Kidney (tissue), 14 donors: ENCODE results near the gene PARD6G. TPM values are rescaled to one million over a fixed set of nuclear protein-coding genes. Genes with fewer than 3 reads are reported as not detected.

Experiments
- DNase-seq, 5 donors: peaks; one replicate each; pipeline ENCODE4 v3.0.0-alpha.2; 2013 to 2020
- FAIRE-seq: peaks from 2 replicates; lab custom pipeline; 2012; peaks lifted over from hg19 to GRCh38; lab: Jason Lieb, UNC
- H3K27ac ChIP-seq, 2 donors: one replicate each; pipeline ENCODE4 v1.7.0; 2013; ENCODE audit warnings: low read depth in 2 of 2, low read length in 2 of 2, inconsistent platforms in 1 of 2
- H3K27me3 ChIP-seq: one replicate; pipeline ENCODE4 v1.7.1; 2013; ENCODE audit warnings: low read length, inconsistent platforms; ENCODE audit not compliant: control insufficient read depth, insufficient read depth
- H3K36me3 ChIP-seq, 3 donors: one replicate each; pipeline versions ENCODE4 v1.7.0 to v1.7.1; 2013; ENCODE audit warnings: low read length in 3 of 3, control low read depth in 1 of 3, inconsistent platforms in 1 of 3; ENCODE audit not compliant: insufficient read depth in 3 of 3, control insufficient read depth in 2 of 3
- H3K4me1 ChIP-seq, 3 donors: one replicate each; pipeline versions ENCODE4 v1.7.0 to v1.7.1; 2013; ENCODE audit warnings: low read length in 3 of 3, inconsistent platforms in 1 of 3, low read depth in 1 of 3; ENCODE audit not compliant: control insufficient read depth in 2 of 3, insufficient read depth in 2 of 3
- H3K4me3 ChIP-seq, 3 donors: one replicate each; pipeline versions ENCODE4 v1.7.0 to v1.8.1; 2013; ENCODE audit warnings: low read length in 3 of 3, control low read depth in 1 of 3, inconsistent platforms in 1 of 3
- H3K9ac ChIP-seq, 3 donors: one replicate each; pipeline versions ENCODE4 v1.7.0 to v1.7.1; 2013; ENCODE audit warnings: low read length in 3 of 3, control low read depth in 1 of 3, inconsistent platforms in 1 of 3
- H3K9me3 ChIP-seq, 3 donors: one replicate each; pipeline versions ENCODE4 v1.7.0 to v1.7.1; 2013; ENCODE audit warnings: low read length in 3 of 3, control low read depth in 1 of 3, inconsistent platforms in 1 of 3; ENCODE audit not compliant: control insufficient read depth in 2 of 3, insufficient read depth in 1 of 3
- intact Hi-C: fragments of 100-400 bp; cut with DNase I; formaldehyde crosslinking; loops from one replicate; pipeline ENCODE4 v1.11.1; 2022
- polyA plus RNA-seq: library from polyadenylated mRNA; stranded (reverse); fragments of 350-450 nt; fragmentation: Illumina TruSeq; extraction: RNeasy Lipid Tissue Mini Kit (QIAGEN cat#74804); gene quantifications from one replicate; pipeline ENCODE4 v1.2.3, GENCODE V29; 2014; ENCODE audit warnings: low read depth, low replicate concordance; ENCODE audit not compliant: insufficient read depth
- total RNA-seq: library from RNA; stranded (reverse); fragmentation: NEBNext Ultra II Directional; extraction: Animal tissue kit (Norgen Biotek cat#: 25700); gene quantifications from one replicate; pipeline ENCODE4 v1.2.1, GENCODE V29; 2021
- TF ChIP-seq, protein P1 (sequence below): IDR thresholded peaks from 3 replicates; pipeline ENCODE4 v1.5.1; 2012; ENCODE audit warnings: mild to moderate bottlenecking, moderate library complexity, borderline replicate concordance; ENCODE audit not compliant: insufficient read depth; ENCODE audit errors: extremely low read depth
- donor health status: control.
- donor health status: control.
- donor health status: control.
- donor health status: control.
- donor health status: control.
- donor health status: DM: yes; HTN: yes; CAD: no.
- donor health status: Normal renal cell carcinoma (clear cell type).

Gene PARD6G
- total and polyA plus RNA-seq, 2 donors from 2014 or later, result 1.9 to 10.7 TPM

DNA sequence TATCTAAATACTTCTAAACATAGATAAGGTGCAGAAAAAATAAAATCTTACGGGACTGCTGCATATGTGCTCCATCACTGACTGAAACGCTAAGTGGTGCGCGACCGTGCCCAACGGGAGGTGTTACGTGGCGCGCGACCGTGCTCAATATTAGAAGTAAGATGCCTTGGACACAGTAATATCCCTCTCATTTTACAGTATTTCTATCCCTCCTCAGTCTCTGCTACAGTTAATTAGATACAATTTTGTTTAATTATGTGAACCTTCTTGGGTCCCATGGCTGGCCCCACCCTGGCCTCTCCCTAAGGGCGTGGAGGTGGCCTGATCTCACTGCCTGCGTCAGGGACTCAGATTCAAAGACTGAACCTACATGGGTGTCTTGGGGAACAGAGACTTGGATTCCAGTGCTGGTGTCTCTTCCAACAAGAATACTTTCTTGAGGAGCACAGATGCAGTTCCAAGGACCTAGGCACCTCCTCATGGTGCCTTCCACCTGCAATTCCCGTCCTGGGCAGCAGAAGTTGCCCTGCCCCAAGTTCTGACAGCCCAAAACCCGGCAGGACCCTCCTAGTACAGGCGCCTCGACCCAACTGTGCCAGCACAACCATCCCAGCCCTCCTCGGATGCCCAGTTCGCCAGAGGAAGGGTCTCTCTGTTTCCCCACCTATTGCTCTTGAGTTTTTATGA is 59.2 kb downstream of the PARD6G start:
- H3K27me3 ChIP-seq, result no peaks in the 10 kb centered on the region
- H3K4me3 ChIP-seq, result no peak overlapping the region
- H3K27ac ChIP-seq, result no peak overlapping the region
- no peaks in the 10 kb centered on the region for H3K4me1 ChIP-seq
- H3K36me3 ChIP-seq, result no peaks in the 10 kb centered on the region
- intact Hi-C loops, result no loop called here
- TF ChIP-seq, protein P1, sequence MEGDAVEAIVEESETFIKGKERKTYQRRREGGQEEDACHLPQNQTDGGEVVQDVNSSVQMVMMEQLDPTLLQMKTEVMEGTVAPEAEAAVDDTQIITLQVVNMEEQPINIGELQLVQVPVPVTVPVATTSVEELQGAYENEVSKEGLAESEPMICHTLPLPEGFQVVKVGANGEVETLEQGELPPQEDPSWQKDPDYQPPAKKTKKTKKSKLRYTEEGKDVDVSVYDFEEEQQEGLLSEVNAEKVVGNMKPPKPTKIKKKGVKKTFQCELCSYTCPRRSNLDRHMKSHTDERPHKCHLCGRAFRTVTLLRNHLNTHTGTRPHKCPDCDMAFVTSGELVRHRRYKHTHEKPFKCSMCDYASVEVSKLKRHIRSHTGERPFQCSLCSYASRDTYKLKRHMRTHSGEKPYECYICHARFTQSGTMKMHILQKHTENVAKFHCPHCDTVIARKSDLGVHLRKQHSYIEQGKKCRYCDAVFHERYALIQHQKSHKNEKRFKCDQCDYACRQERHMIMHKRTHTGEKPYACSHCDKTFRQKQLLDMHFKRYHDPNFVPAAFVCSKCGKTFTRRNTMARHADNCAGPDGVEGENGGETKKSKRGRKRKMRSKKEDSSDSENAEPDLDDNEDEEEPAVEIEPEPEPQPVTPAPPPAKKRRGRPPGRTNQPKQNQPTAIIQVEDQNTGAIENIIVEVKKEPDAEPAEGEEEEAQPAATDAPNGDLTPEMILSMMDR, result no peak
- H3K9me3 ChIP-seq, result no peaks in the 10 kb centered on the region
- FAIRE-seq (no peak), DNase-seq (no peak)
- H3K9ac ChIP-seq, result no peak overlapping the region

DNA sequence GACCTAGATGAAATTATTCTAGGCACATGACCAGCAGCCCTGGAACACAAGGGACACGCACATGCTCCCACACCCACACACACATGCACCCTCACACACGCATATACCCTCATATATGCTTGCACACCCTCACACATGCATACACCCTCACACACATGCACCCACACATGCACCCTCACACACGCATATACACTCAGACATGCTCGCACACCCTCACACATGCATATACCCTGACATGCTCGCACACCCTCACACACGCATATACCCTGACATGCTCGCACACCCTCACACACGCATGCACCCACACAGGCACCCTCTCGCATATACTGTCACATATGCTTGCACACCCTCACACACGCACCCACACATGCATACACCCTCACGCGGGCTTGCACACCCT is 61.8 kb downstream of the PARD6G start:
- Histone ChIP-seq H3K9ac (no peak overlapping the region), H3K27ac (no peak overlapping the region), H3K27me3 (no peaks in the 10 kb centered on the region), H3K9me3 (no peaks in the 10 kb centered on the region), H3K4me3 (peak overlapping the region in 1 of 3 donors; percentile 20), H3K4me1 (no peaks in the 10 kb centered on the region), H3K36me3 (no peaks in the 10 kb centered on the region)
- intact Hi-C loops, result no loop called here
- FAIRE-seq (no peak), DNase-seq (no peak)
- TF ChIP-seq, protein P1, result no peak

DNA sequence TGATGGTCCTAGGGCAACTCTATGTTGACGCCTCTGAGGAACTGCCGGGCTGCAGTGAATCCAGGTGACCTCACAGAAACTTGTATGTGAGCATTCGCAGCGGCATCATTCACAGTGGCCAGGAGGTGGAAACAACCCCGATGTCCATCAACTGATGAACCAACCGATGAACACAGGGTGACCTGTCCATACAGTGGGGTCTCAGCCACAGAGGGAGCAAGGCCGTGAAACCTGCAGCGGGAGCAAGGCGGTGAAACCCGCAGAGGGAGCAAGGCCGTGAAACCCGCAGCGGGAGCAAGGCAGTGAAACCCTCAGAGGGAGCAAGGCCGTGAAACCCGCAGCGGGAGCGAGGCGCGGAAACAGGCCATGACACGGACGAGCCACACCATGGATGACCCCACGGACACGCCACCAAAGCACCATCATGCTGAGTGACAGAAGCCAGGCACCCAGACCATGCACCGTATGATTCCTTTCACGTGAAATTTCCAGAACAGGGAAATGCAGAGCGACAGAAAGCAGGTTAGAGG is 63.0 kb downstream of the PARD6G start:
- Histone ChIP-seq H3K27me3 (no peaks in the 10 kb centered on the region), H3K36me3 (no peaks in the 10 kb centered on the region), H3K27ac (no peak overlapping the region), H3K9me3 (no peaks in the 10 kb centered on the region), H3K4me3 (no peak overlapping the region), H3K9ac (no peak overlapping the region), H3K4me1 (no peaks in the 10 kb centered on the region)
- DNase-seq (peak in 1 of 5 donors; percentile 67), FAIRE-seq (no peak)
- TF ChIP-seq, protein P1, result no peak
- intact Hi-C loops, result no loop called here
